ENCODE data around the gene AHCTF1.

DNA sequence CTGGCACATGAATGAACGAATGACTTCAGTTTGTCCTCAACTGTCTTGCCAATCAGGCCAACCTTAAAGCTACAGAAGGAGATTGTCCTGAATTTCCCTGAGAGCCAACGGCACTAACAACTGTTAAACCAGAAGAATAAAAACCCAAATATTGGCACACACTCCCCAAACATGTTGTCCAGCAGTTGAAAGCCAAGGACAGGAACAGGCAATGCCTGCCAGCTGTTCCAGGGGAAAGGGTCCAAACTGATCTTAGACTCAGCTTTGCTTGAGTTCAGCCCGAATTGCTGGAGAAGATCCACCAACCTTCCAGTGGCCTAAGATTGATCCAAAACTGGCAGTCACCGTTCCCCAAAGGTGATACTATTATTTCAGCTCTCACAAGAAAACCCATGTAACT lies 22.4 kb upstream of the AHCTF1 start:
- TF ChIP-seq, protein P1, sequence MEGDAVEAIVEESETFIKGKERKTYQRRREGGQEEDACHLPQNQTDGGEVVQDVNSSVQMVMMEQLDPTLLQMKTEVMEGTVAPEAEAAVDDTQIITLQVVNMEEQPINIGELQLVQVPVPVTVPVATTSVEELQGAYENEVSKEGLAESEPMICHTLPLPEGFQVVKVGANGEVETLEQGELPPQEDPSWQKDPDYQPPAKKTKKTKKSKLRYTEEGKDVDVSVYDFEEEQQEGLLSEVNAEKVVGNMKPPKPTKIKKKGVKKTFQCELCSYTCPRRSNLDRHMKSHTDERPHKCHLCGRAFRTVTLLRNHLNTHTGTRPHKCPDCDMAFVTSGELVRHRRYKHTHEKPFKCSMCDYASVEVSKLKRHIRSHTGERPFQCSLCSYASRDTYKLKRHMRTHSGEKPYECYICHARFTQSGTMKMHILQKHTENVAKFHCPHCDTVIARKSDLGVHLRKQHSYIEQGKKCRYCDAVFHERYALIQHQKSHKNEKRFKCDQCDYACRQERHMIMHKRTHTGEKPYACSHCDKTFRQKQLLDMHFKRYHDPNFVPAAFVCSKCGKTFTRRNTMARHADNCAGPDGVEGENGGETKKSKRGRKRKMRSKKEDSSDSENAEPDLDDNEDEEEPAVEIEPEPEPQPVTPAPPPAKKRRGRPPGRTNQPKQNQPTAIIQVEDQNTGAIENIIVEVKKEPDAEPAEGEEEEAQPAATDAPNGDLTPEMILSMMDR (IDR thresholded peaks at IDR 0.05), result no peak
- TF ChIP-seq POLR2A (IDR thresholded peaks at IDR 0.05), result no peak
